HEK293 (cell line): ENCODE results near the gene MORN1.

Experiments
- AEBP2 ChIP-seq: fragments of 450-650 bp; formaldehyde crosslinking; IDR thresholded peaks from 2 replicates; pipeline ENCODE4 v1.5.1; 2016; ENCODE audit warnings: missing biosample characterization, missing genetic modification characterization, borderline replicate concordance
- GLI4 ChIP-seq: fragments of 450-650 bp; formaldehyde crosslinking; IDR thresholded peaks from 2 replicates; pipeline ENCODE4 v1.5.1; 2016; ENCODE audit warnings: missing biosample characterization, missing genetic modification characterization
- GLIS1 ChIP-seq: fragments of 450-650 bp; formaldehyde crosslinking; IDR thresholded peaks from 2 replicates; pipeline ENCODE4 v1.5.1; 2016; ENCODE audit warnings: missing biosample characterization, missing genetic modification characterization
- GLIS2 ChIP-seq: fragments of 450-650 bp; formaldehyde crosslinking; IDR thresholded peaks from 2 replicates; pipeline ENCODE4 v1.5.1; 2016; ENCODE audit warnings: missing biosample characterization, missing genetic modification characterization
- HOXA7 ChIP-seq: sonication (generic); formaldehyde crosslinking; IDR thresholded peaks from 2 replicates; pipeline ENCODE4 v1.8.1; 2022; ENCODE audit warnings: missing genetic modification reagents, borderline replicate concordance
- HOXD13 ChIP-seq: sonication (generic); formaldehyde crosslinking; IDR thresholded peaks from 2 replicates; pipeline ENCODE4 v1.8.0; 2022; ENCODE audit warnings: missing genetic modification reagents, borderline replicate concordance
- IKZF3 ChIP-seq: fragments of 450-650 bp; IDR thresholded peaks from 2 replicates; pipeline ENCODE4 v1.5.0; 2018; ENCODE audit warnings: missing biosample characterization, mild to moderate bottlenecking, missing genetic modification characterization, moderate library complexity
- KLF9 ChIP-seq: fragments of 450-650 bp; formaldehyde crosslinking; IDR thresholded peaks from 2 replicates; pipeline ENCODE4 v1.5.1; 2016; ENCODE audit warnings: missing biosample characterization, missing genetic modification characterization, low read depth
- SALL2 ChIP-seq: fragments of 450-650 bp; formaldehyde crosslinking; IDR thresholded peaks from 2 replicates; pipeline ENCODE4 v1.5.0; 2017; ENCODE audit warnings: missing biosample characterization, mild to moderate bottlenecking, missing genetic modification characterization, borderline replicate concordance
- SCRT1 ChIP-seq: fragments of 450-650 bp; formaldehyde crosslinking; IDR thresholded peaks from 2 replicates; pipeline ENCODE4 v1.5.1; 2016; ENCODE audit warnings: missing biosample characterization, missing genetic modification characterization, borderline replicate concordance
- YY1 ChIP-seq: fragments of 450-650 bp; formaldehyde crosslinking; IDR thresholded peaks from 2 replicates; pipeline ENCODE4 v1.5.1; 2018; ENCODE audit warnings: missing biosample characterization, missing genetic modification characterization
- ZBTB17 ChIP-seq: fragments of 450-650 bp; formaldehyde crosslinking; IDR thresholded peaks from 2 replicates; pipeline ENCODE4 v1.5.1; 2016; ENCODE audit warnings: missing biosample characterization, missing genetic modification characterization
- ZBTB44 ChIP-seq: fragments of 450-650 bp; IDR thresholded peaks from 2 replicates; pipeline ENCODE4 v1.5.1; 2018; ENCODE audit warnings: missing biosample characterization, mild to moderate bottlenecking, missing genetic modification characterization
- ZBTB8A ChIP-seq: fragments of 450-650 bp; formaldehyde crosslinking; IDR thresholded peaks from 2 replicates; pipeline ENCODE4 v1.5.1; 2016; ENCODE audit warnings: missing biosample characterization, missing genetic modification characterization
- ZNF10 ChIP-seq: fragments of 450-650 bp; formaldehyde crosslinking; IDR thresholded peaks from 2 replicates; pipeline ENCODE4 v1.5.1; 2017; ENCODE audit warnings: missing biosample characterization, missing genetic modification characterization
- ZNF112 ChIP-seq: fragments of 450-650 bp; formaldehyde crosslinking; IDR thresholded peaks from 2 replicates; pipeline ENCODE4 v1.5.0; 2017; ENCODE audit warnings: missing biosample characterization, missing genetic modification characterization
- ZNF211 ChIP-seq: fragments of 450-650 bp; formaldehyde crosslinking; IDR thresholded peaks from 2 replicates; pipeline ENCODE4 v1.5.1; 2016; ENCODE audit warnings: low read depth, missing biosample characterization, missing genetic modification characterization
- ZNF280D ChIP-seq: fragments of 450-650 bp; formaldehyde crosslinking; IDR thresholded peaks from 2 replicates; pipeline ENCODE4 v1.5.1; 2016; ENCODE audit warnings: missing biosample characterization, missing genetic modification characterization
- ZNF324 ChIP-seq: fragments of 450-650 bp; formaldehyde crosslinking; IDR thresholded peaks from 2 replicates; pipeline ENCODE4 v1.5.1; 2016; ENCODE audit warnings: missing biosample characterization, missing genetic modification characterization
- ZNF350 ChIP-seq: fragments of 450-650 bp; formaldehyde crosslinking; IDR thresholded peaks from 2 replicates; pipeline ENCODE4 v1.5.0; 2017; ENCODE audit warnings: missing biosample characterization, mild to moderate bottlenecking, missing genetic modification characterization
- ZNF398 ChIP-seq: fragments of 450-650 bp; formaldehyde crosslinking; IDR thresholded peaks from 2 replicates; pipeline ENCODE4 v1.5.1; 2017; ENCODE audit warnings: missing biosample characterization, missing genetic modification characterization
- ZNF521 ChIP-seq: fragments of 450-650 bp; formaldehyde crosslinking; IDR thresholded peaks from 2 replicates; pipeline ENCODE4 v1.5.1; 2017; ENCODE audit warnings: missing biosample characterization, mild to moderate bottlenecking, missing genetic modification characterization
- ZNF548 ChIP-seq: fragments of 450-650 bp; formaldehyde crosslinking; IDR thresholded peaks from 2 replicates; pipeline ENCODE4 v1.5.1; 2016; ENCODE audit warnings: missing biosample characterization, missing genetic modification characterization
- ZNF555 ChIP-seq: fragments of 450-650 bp; formaldehyde crosslinking; conservative IDR thresholded peaks from 2 replicates; pipeline ENCODE4 v1.5.1; 2017; ENCODE audit warnings: missing biosample characterization, mild to moderate bottlenecking, missing genetic modification characterization, inconsistent platforms
- ZNF600 ChIP-seq: fragments of 450-650 bp; formaldehyde crosslinking; IDR thresholded peaks from 2 replicates; pipeline ENCODE4 v1.5.1; 2016; ENCODE audit warnings: missing biosample characterization, missing genetic modification characterization
- ZNF658 ChIP-seq: fragments of 450-650 bp; formaldehyde crosslinking; IDR thresholded peaks from 2 replicates; pipeline ENCODE4; 2016; ENCODE audit warnings: missing biosample characterization, missing genetic modification characterization
- ZNF660 ChIP-seq: fragments of 450-650 bp; IDR thresholded peaks from 2 replicates; pipeline ENCODE4 v1.5.1; 2018; ENCODE audit warnings: missing biosample characterization, mild to moderate bottlenecking, missing genetic modification characterization
- ZNF747 ChIP-seq: fragments of 450-650 bp; formaldehyde crosslinking; IDR thresholded peaks from 2 replicates; pipeline ENCODE4 v1.5.1; 2016; ENCODE audit warnings: missing biosample characterization, missing genetic modification characterization
- ZNF837 ChIP-seq: fragments of 450-650 bp; formaldehyde crosslinking; IDR thresholded peaks from 2 replicates; pipeline ENCODE4 v1.5.1; 2016; ENCODE audit warnings: missing biosample characterization, missing genetic modification characterization
- TF ChIP-seq, protein P1 (sequence below): fragments of 450-650 bp; formaldehyde crosslinking; IDR thresholded peaks from 2 replicates; pipeline ENCODE4 v1.5.1; 2016; ENCODE audit warnings: missing biosample characterization, missing genetic modification characterization

The MORN1 gene

GRCh38 chr1:2311184-2312032 lies 79.9 kb downstream of the MORN1 start (continued):
- TF ChIP-seq SCRT1 (tag by site-specific recombination) (no peak), ZNF350 (no peak), IKZF3 (0 out of 2 replicates have a peak, but pooled peaks have one; percentile 58), AEBP2 (no peak), ZNF211 (tag by site-specific recombination) (no peak), GLI4 (tag by site-specific recombination) (no peak), HOXA7 (CRISPR knock-in tag) (no peak), YY1 (tag by site-specific recombination) (no peak), ZNF548 (tag by site-specific recombination) (no peak), ZNF521 (no peak), ZBTB44 (tag by site-specific recombination) (no peak), ZNF747 (tag by site-specific recombination) (no peak), ZNF837 (no peak), ZNF660 (tag by site-specific recombination) (no peak), GLIS2 (tag by site-specific recombination) (peak; percentile 68), ZNF10 (tag by site-specific recombination) (peak; percentile 36; the same call in 1 of the 2 replicates), ZNF112 (tag by site-specific recombination) (no peak), ZBTB17 (peak; percentile 59; the same call in 1 of the 2 replicates), ZNF280D (no peak), ZNF600 (tag by site-specific recombination) (peak; percentile 99; the same call in 1 of the 2 replicates), GLIS1 (tag by site-specific recombination) (peak; percentile 94), ZNF555 (no peak), ZNF398 (tag by site-specific recombination) (peak; percentile 89), ZNF324 (tag by site-specific recombination) (no peak), ZBTB8A (tag by site-specific recombination) (peak; percentile 42; the same call in 1 of the 2 replicates), HOXD13 (no peak), ZNF658 (no peak), KLF9 (tag by site-specific recombination) (peak; percentile 56; the same call in 1 of the 2 replicates), SALL2 (tag by site-specific recombination) (no peak)
- TF ChIP-seq, protein P1, sequence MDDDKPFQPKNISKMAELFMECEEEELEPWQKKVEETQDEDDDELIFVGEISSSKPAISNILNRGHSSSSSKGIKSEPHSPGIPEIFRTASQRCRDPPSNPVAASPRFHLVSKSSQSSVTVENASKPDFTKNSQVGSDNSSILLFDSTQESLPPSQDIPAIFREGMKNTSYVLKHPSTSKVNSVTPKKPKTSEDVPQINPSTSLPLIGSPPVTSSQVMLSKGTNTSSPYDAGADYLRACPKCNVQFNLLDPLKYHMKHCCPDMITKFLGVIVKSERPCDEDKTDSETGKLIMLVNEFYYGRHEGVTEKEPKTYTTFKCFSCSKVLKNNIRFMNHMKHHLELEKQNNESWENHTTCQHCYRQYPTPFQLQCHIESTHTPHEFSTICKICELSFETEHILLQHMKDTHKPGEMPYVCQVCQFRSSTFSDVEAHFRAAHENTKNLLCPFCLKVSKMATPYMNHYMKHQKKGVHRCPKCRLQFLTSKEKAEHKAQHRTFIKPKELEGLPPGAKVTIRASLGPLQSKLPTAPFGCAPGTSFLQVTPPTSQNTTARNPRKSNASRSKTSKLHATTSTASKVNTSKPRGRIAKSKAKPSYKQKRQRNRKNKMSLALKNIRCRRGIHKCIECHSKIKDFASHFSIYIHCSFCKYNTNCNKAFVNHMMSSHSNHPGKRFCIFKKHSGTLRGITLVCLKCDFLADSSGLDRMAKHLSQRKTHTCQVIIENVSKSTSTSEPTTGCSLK (tag by site-specific recombination): no peak
